Smooth muscle cell (in vitro differentiated cells): ENCODE results near the gene NRTN. TPM values are rescaled to one million over a fixed set of nuclear protein-coding genes. Genes with fewer than 3 reads are reported as not detected.

Source experiments
- DNase-seq: peaks from one replicate; lab custom pipeline; 2025; ENCODE audit not compliant: unreplicated experiment; lab: John Stamatoyannopoulos, UW
- H2AFZ ChIP-seq: fragments of 200-600 bp; sonication (generic); 2 replicates; pipeline ENCODE4 v1.6.0; 2016; ENCODE audit warnings: antibody characterized with exemption, low read depth, mild to moderate bottlenecking
- H3F3A ChIP-seq: fragments of 200-600 bp; sonication (generic); 2 replicates; pipeline ENCODE4 v1.6.0; 2017; ENCODE audit warnings: antibody characterized with exemption, low read depth
- H3K27ac ChIP-seq: fragments of 200-600 bp; sonication (generic); 2 replicates; pipeline ENCODE4 v1.5.1; 2016; ENCODE audit warnings: low read depth, mild to moderate bottlenecking
- H3K27me3 ChIP-seq: fragments of 200-600 bp; sonication (generic); 2 replicates; pipeline ENCODE4 v1.6.1; 2016; ENCODE audit warnings: low read depth, mild to moderate bottlenecking
- H3K36me3 ChIP-seq: fragments of 200-600 bp; sonication (generic); 2 replicates; pipeline ENCODE4 v1.5.1; 2016; ENCODE audit warnings: low read depth
- H3K4me1 ChIP-seq: fragments of 200-600 bp; sonication (generic); 2 replicates; pipeline ENCODE4 v1.5.1; 2016; ENCODE audit warnings: low read depth
- H3K4me2 ChIP-seq: fragments of 200-600 bp; sonication (generic); 2 replicates; pipeline ENCODE4 v1.6.0; 2016; ENCODE audit warnings: mild to moderate bottlenecking
- H3K4me3 ChIP-seq: fragments of 200-600 bp; sonication (generic); 2 replicates; pipeline ENCODE4 v1.5.1; 2016; ENCODE audit warnings: mild to moderate bottlenecking
- H3K79me2 ChIP-seq: fragments of 200-600 bp; sonication (generic); 2 replicates; pipeline ENCODE4 v1.6.0; 2016; ENCODE audit warnings: low read depth, mild to moderate bottlenecking
- H3K9ac ChIP-seq: fragments of 200-600 bp; sonication (generic); 2 replicates; pipeline ENCODE4 v1.6.0; 2016; ENCODE audit warnings: low read depth
- H3K9me3 ChIP-seq: fragments of 200-600 bp; sonication (generic); replicated peaks from 2 replicates; pipeline ENCODE4 v1.5.1; 2016; ENCODE audit warnings: low read depth
- H4K20me1 ChIP-seq: fragments of 200-600 bp; sonication (generic); 2 replicates; pipeline ENCODE4 v1.6.0; 2016; ENCODE audit warnings: low read depth
- CTCF ChIP-seq: fragments of 200-600 bp; sonication (generic); IDR thresholded peaks from 2 replicates; pipeline ENCODE4 v1.5.1; 2017; ENCODE audit warnings: borderline replicate concordance, mild to moderate bottlenecking, antibody characterized with exemption; ENCODE audit not compliant: insufficient read depth, poor library complexity, severe bottlenecking
- WGBS: methylation state at CpG from one replicate; pipeline ENCODE4 v1.1.7; 2016; ENCODE audit warnings: low lambda C conversion rate; 5-methylcytosine and 5-hydroxymethylcytosine counted together
- polyA plus RNA-seq: library from polyadenylated mRNA; unstranded; fragments of >200 nt; fragmentation: Nextera tagmentation; extraction: Ambion mirVana; gene quantifications from 2 replicates; pipeline ENCODE4 v1.2.1, GENCODE V29; 2016
- total RNA-seq: library from RNA; depleted of rRNA; stranded (reverse); fragments of >200 nt; gene quantifications from 2 replicates; pipeline ENCODE4 v1.2.3, GENCODE V29; 2014

The NRTN gene
- total and polyA plus RNA-seq, 2 experiments from 2014 or later, result 2.2 to 5.4 TPM

GRCh38 chr19:5767949-5768348 is 36.9 kb upstream of the NRTN start:
- Histone ChIP-seq H3K36me3 (no peaks in the 10 kb centered on the region), H2AFZ (no peak overlapping the region), H3K27ac (no peak overlapping the region), H3K4me2 (no peak overlapping the region), H3F3A (no peaks in the 10 kb centered on the region), H3K27me3 (no peaks in the 10 kb centered on the region), H3K79me2 (no peaks in the 10 kb centered on the region), H3K4me1 (no peaks in the 10 kb centered on the region), H3K4me3 (no peak overlapping the region), H3K9me3 (no peaks in the 10 kb centered on the region), H4K20me1 (no peaks in the 10 kb centered on the region), H3K9ac (no peak overlapping the region)
- DNase-seq, result no peak
- WGBS, result 96% methylated on average over 10 of the region's 10 CpGs
- no peak for TF ChIP-seq CTCF

- Histone ChIP-seq H4K20me1 (no peaks in the 10 kb centered on the region), H2AFZ (no peak overlapping the region), H3K4me1 (no peaks in the 10 kb centered on the region), H3K4me2 (no peak overlapping the region), H3K27me3 (no peaks in the 10 kb centered on the region), H3K27ac (no peak overlapping the region), H3K9me3 (no peaks in the 10 kb centered on the region), H3F3A (no peaks in the 10 kb centered on the region), H3K79me2 (no peaks in the 10 kb centered on the region), H3K36me3 (no peaks in the 10 kb centered on the region), H3K9ac (no peak overlapping the region), H3K4me3 (no peak overlapping the region)
- WGBS, result 92% methylated on average over 19 of the region's 19 CpGs
- TF ChIP-seq CTCF, result no peak
- DNase-seq, result no peak
Measured at GRCh38 chr19:5772416-5772815, 32.5 kb upstream of the NRTN start.

- Histone ChIP-seq H3K9ac (no peak overlapping the region), H3K4me1 (no peaks in the 10 kb centered on the region), H3K4me3 (no peak overlapping the region), H3F3A (no peaks in the 10 kb centered on the region), H3K9me3 (no peaks in the 10 kb centered on the region), H3K4me2 (no peak overlapping the region), H2AFZ (no peak overlapping the region), H3K36me3 (no peaks in the 10 kb centered on the region), H4K20me1 (no peaks in the 10 kb centered on the region), H3K27me3 (no peaks in the 10 kb centered on the region), H3K27ac (no peak overlapping the region), H3K79me2 (no peaks in the 10 kb centered on the region)
- WGBS, result 95% methylated on average over 5 of the region's 5 CpGs
- no peak for DNase-seq
- no peak for TF ChIP-seq CTCF
Measured at GRCh38 chr19:5773276-5773675, 31.6 kb upstream of the NRTN start.

GRCh38 chr19:5774921-5775320 is 29.9 kb upstream of the NRTN start:
- no peak for DNase-seq
- TF ChIP-seq CTCF, result no peak

More at GRCh38 chr19:5774921-5775320, 29.9 kb upstream of the NRTN start:
- Histone ChIP-seq H3K4me2 (no peak overlapping the region), H3K9ac (no peak overlapping the region), H3K36me3 (no peaks in the 10 kb centered on the region), H3K4me3 (no peak overlapping the region), H3K9me3 (no peaks in the 10 kb centered on the region), H3K79me2 (no peaks in the 10 kb centered on the region), H3K4me1 (no peaks in the 10 kb centered on the region), H3F3A (no peaks in the 10 kb centered on the region), H4K20me1 (no peaks in the 10 kb centered on the region), H3K27ac (no peak overlapping the region), H3K27me3 (no peaks in the 10 kb centered on the region), H2AFZ (no peak overlapping the region)
- 93% methylated on average over 8 of the region's 8 CpGs for WGBS
